Glutamatergic neuron (in vitro differentiated cells): ENCODE measurements around the gene FLT1. TPM values are rescaled to one million over a fixed set of nuclear protein-coding genes. Genes with fewer than 3 reads are reported as not detected.

ENCODE experiments used
- DNase-seq: peaks from one replicate; pipeline ENCODE4 v3.0.0; 2022
- H3K27ac Mint-ChIP-seq: one replicate; pipeline ENCODE4 v1.8.0; 2020; ENCODE audit warnings: mild to moderate bottlenecking, mixed read lengths, inconsistent platforms; ENCODE audit not compliant: unreplicated experiment
- H3K27me3 Mint-ChIP-seq: one replicate; pipeline ENCODE4 v1.8.0; 2020; ENCODE audit warnings: mild to moderate bottlenecking, moderate library complexity, mixed read lengths, inconsistent platforms; ENCODE audit not compliant: unreplicated experiment
- H3K36me3 Mint-ChIP-seq: one replicate; pipeline ENCODE4 v1.8.0; 2020; ENCODE audit warnings: mild to moderate bottlenecking, mixed read lengths, inconsistent platforms; ENCODE audit not compliant: unreplicated experiment
- H3K4me1 Mint-ChIP-seq: one replicate; pipeline ENCODE4 v1.8.0; 2020; ENCODE audit warnings: mild to moderate bottlenecking, low read depth, mixed read lengths, inconsistent platforms; ENCODE audit not compliant: unreplicated experiment
- H3K4me3 Mint-ChIP-seq: one replicate; pipeline ENCODE4 v1.8.0; 2020; ENCODE audit warnings: mild to moderate bottlenecking, mixed read lengths, inconsistent platforms; ENCODE audit not compliant: unreplicated experiment
- H3K9me3 Mint-ChIP-seq: one replicate; pipeline ENCODE4 v1.8.0; 2020; ENCODE audit warnings: mild to moderate bottlenecking, moderate library complexity, mixed read lengths, inconsistent platforms; ENCODE audit not compliant: unreplicated experiment
- total RNA-seq: library from RNA; stranded (reverse); fragmentation: NEBNext Ultra II Directional; extraction: Animal tissue kit (Norgen Biotek cat#: 25700); gene quantifications from one replicate; pipeline ENCODE4 v1.2.1, GENCODE V29; 2021; ENCODE audit not compliant: unreplicated experiment
- TF ChIP-seq, protein P1 (sequence below): fragments of 200-600 bp; sonication (generic); IDR thresholded peaks from one replicate; pipeline ENCODE4 v1.5.0; 2021; ENCODE audit not compliant: partially characterized antibody, unreplicated experiment

Gene FLT1
- total RNA-seq, 1 donor from 2014 or later = 49.8 TPM

DNA sequence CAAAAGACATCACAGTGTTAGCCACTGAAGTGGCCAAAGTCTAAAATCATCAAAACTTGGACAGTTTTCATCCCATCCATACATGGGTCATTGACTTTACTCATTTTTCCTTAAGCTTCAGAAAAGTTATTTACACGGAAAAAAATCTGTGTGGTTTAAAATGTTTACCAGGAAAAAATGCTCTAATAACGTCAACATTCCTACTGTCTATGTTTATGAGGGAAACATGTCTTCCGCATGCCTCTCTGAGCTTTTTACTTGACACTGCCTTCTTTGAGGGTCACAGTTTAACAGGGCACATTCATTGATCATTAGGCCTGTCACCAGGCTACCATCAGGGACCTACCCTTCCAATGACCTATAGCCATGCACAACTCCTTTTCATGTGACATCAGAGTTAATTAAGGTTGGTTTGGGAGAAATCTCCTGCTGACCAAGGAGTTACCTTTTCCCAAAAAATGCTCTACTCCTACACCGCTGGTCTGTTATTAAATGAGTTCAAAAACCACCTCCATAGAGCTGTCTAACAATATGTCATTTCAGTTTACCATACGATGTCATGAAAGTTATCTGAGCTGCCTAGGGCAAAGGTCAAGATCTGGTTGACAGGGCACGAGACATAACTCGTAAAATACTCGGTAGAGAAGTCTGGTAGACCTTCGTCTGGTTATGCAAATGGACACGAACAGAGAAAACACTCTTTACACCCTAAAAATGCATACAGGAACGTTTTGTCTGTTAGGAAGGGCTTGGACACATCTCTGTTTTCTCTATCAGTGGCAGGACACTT, 17.8 kb downstream of the FLT1 start:
- H3K9me3 Mint-ChIP-seq = peaks cover 2% of the 10 kb centered on the region
- H3K27ac Mint-ChIP-seq = no peak overlapping the region
- H3K4me3 Mint-ChIP-seq = no peak overlapping the region
- peaks cover 2% of the 10 kb centered on the region for H3K27me3 Mint-ChIP-seq
- TF ChIP-seq, protein P1, sequence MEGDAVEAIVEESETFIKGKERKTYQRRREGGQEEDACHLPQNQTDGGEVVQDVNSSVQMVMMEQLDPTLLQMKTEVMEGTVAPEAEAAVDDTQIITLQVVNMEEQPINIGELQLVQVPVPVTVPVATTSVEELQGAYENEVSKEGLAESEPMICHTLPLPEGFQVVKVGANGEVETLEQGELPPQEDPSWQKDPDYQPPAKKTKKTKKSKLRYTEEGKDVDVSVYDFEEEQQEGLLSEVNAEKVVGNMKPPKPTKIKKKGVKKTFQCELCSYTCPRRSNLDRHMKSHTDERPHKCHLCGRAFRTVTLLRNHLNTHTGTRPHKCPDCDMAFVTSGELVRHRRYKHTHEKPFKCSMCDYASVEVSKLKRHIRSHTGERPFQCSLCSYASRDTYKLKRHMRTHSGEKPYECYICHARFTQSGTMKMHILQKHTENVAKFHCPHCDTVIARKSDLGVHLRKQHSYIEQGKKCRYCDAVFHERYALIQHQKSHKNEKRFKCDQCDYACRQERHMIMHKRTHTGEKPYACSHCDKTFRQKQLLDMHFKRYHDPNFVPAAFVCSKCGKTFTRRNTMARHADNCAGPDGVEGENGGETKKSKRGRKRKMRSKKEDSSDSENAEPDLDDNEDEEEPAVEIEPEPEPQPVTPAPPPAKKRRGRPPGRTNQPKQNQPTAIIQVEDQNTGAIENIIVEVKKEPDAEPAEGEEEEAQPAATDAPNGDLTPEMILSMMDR = no peak
- no peak for DNase-seq
- peaks cover 19% of the 10 kb centered on the region for H3K4me1 Mint-ChIP-seq
- H3K36me3 Mint-ChIP-seq = peaks cover 12% of the 10 kb centered on the region

DNA sequence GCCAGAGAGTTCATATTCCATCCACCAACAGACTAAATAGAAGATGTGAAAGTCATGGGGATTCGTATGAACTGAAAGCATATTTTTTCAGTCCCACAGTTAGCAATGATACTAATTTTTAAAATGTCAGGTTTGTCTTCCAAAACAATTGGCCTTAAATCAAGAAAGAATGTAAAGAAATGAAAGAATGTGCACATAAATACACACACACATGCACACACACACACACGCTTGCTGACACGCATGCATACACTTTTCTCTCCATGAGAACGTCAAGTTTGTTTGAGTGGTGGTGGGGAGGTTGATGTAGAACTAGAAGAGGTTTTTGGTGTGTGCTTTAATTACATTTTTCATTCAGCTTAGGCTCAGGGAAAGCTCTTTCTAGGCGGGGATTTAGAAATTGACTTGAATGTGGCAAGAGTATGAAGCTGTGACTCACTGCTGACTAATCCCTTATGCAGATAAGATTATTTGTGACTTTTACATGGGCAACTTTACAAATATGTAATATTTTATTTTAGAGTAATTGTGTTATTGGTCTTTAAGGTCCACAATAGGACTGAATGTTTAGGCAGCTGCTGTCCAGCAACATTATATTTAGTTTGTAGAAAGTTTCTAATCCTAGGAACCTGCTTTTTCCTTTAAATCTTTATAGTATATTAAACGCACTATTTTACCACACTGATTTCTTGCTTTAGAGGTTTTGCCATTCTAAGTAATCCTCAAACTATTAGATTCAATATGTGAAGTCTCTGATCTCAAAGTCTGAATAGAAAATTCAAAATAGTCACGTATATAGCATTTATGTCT, 18.8 kb downstream of the FLT1 start:
- Mint-ChIP-seq H3K9me3 (peaks cover 2% of the 10 kb centered on the region), H3K4me3 (no peak overlapping the region), H3K36me3 (peaks cover 6% of the 10 kb centered on the region), H3K4me1 (peaks cover 21% of the 10 kb centered on the region), H3K27ac (peak overlapping the region; percentile 35), H3K27me3 (no peaks in the 10 kb centered on the region)
- DNase-seq = no peak
- TF ChIP-seq, protein P1 = no peak

DNA sequence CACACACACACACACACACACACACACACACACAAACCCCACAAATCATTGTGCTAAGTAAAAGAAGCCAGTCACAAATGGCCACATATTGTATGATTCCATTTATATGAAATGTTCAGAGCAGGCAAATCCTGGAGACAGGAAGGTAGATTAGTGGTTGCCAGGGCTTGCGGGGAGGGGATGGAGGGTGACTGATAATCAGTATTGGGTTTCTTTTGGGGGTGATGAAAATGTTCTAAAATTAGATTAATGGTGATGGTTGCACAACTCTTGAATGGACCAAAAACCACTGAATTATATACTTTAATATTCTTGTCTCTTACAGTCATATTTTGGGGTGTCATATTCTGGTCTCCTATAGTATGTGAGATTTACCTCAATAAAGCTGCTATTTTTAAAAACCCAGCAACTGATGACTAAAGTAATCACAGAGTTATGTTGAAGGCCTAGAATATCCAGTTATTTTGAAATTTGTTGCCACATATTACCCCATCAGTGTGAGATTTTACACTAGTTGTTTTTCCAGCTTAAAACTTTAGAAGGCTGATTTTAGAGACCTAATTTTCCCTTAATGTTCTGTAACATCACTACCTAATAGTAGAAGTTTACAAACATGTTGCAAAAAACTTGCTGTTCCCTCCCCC, 20.3 kb downstream of the FLT1 start:
- no peak for DNase-seq
- no peaks in the 10 kb centered on the region for H3K27me3 Mint-ChIP-seq
- no peak overlapping the region for H3K4me3 Mint-ChIP-seq
- peaks cover 6% of the 10 kb centered on the region for H3K36me3 Mint-ChIP-seq
- TF ChIP-seq, protein P1 = no peak
- H3K27ac Mint-ChIP-seq = no peak overlapping the region
- H3K9me3 Mint-ChIP-seq = no peaks in the 10 kb centered on the region
- H3K4me1 Mint-ChIP-seq = peaks cover 21% of the 10 kb centered on the region

DNA sequence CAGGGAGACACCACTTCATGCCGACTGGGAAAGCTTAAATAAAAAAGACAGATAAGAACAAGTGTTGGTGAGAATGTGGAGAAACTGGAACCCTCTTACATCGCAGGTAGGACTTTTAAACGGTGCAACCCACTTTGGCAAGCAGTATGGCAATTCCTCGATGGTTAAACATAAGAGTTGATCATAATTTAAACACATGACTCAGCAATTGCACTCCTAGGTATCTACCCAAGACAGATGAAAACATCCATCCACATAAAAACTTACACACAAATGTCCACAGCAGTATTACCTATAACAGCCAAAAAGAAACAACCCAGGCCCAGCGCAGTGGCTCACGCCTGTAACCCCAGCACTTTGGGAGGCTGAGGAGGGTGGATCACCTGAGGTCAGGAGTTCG, 21.9 kb downstream of the FLT1 start:
- Mint-ChIP-seq H3K27ac (no peak overlapping the region), H3K4me1 (peaks cover 24% of the 10 kb centered on the region), H3K4me3 (no peak overlapping the region), H3K36me3 (peaks cover 16% of the 10 kb centered on the region), H3K9me3 (peaks cover 3% of the 10 kb centered on the region), H3K27me3 (no peaks in the 10 kb centered on the region)
- TF ChIP-seq, protein P1 = no peak
- no peak for DNase-seq
